GM12878 (cell line): ENCODE measurements around the gene WDR19. TPM values are rescaled to one million over a fixed set of nuclear protein-coding genes. Genes with fewer than 3 reads are reported as not detected.

Source experiments
- ATAC-seq: fragments of 200-7000 bp; cut with Tn5 transposase; 3 replicates; pipeline ENCODE4 v1.9.1; 2020; ENCODE audit warnings: mild to moderate bottlenecking, moderate library complexity
- BruUV-seq: library from RNA; stranded (reverse); fragments of 400-500 nt; replicated peaks from 2 replicates; lab custom pipeline; 2021; lab: Mats Ljungman, UMichigan
- CTCF ChIA-PET: fragments of 300-600 bp; sonication (Branson Sonifier 250); formaldehyde crosslinking; extraction: SDS; loops from one replicate; lab custom pipeline; 2021; ENCODE audit warnings: inconsistent platforms; lab: Yijun Ruan, JAX
- POLR2A ChIA-PET: fragments of 350-600 bp; formaldehyde crosslinking; extraction: SDS; loops from one replicate; lab custom pipeline; 2021; ENCODE audit warnings: inconsistent platforms; lab: Charles Lee
- RAD21 ChIA-PET: fragments of 300-600 bp; sonication (Branson Sonifier 250); formaldehyde crosslinking; loops from one replicate; lab custom pipeline; 2023; ENCODE audit warnings: antibody characterized with exemption; ENCODE audit not compliant: unreplicated experiment; lab: Charles Lee
- SMC1A ChIA-PET: fragments of 300-600 bp; sonication (Branson Sonifier 250); formaldehyde crosslinking; loops from one replicate; lab custom pipeline; 2023; ENCODE audit not compliant: unreplicated experiment, uncharacterized antibody; lab: Charles Lee
- DNase-seq: peaks from one replicate; pipeline ENCODE4 v3.0.0-alpha.2; 2011; ENCODE audit warnings: low read depth, low spot score
- FAIRE-seq: peaks from 3 replicates; lab custom pipeline; 2011; peaks lifted over from hg19 to GRCh38; lab: Jason Lieb, UNC
- H2AFZ ChIP-seq: 2 replicates; pipeline ENCODE4 v1.6.0; 2011; ENCODE audit warnings: low read depth, low read length, control low read depth; ENCODE audit not compliant: control insufficient read depth
- H3K27ac ChIP-seq: 2 replicates; pipeline ENCODE4 v1.5.1; 2011; ENCODE audit warnings: control low read depth; ENCODE audit not compliant: control insufficient read depth, insufficient read depth
- H3K27me3 ChIP-seq, 2 experiments: replicated peaks in 1 of 2; 2 replicates each; pipeline versions ENCODE4 v1.6.0 to v1.6.1; 2011; ENCODE audit warnings: low read length in 1 of 2; ENCODE audit not compliant: control insufficient read depth in 2 of 2, insufficient read depth in 2 of 2
- H3K36me3 ChIP-seq, 2 experiments: 2 replicates each; pipeline ENCODE4 v1.5.1; 2011; ENCODE audit warnings: low read length in 1 of 2; ENCODE audit not compliant: control insufficient read depth in 2 of 2, insufficient read depth in 2 of 2
- H3K4me1 ChIP-seq: 2 replicates; pipeline ENCODE4 v1.6.1; 2011; ENCODE audit warnings: mild to moderate bottlenecking, low read length, moderate library complexity, mixed read lengths; ENCODE audit not compliant: control insufficient read depth, insufficient read depth
- H3K4me2 ChIP-seq: 2 replicates; pipeline ENCODE4 v1.6.0; 2011; ENCODE audit warnings: control low read depth; ENCODE audit not compliant: control insufficient read depth, insufficient read depth
- H3K4me3 ChIP-seq: fragments of 200-600 bp; sonication (generic); 2 replicates; pipeline ENCODE4 v1.5.1; 2016
- H3K79me2 ChIP-seq: 2 replicates; pipeline ENCODE4 v1.6.0; 2011; ENCODE audit warnings: low read length; ENCODE audit not compliant: control insufficient read depth, insufficient read depth
- H3K9ac ChIP-seq: 2 replicates; pipeline ENCODE4 v1.8.0; 2011; ENCODE audit warnings: low read length, control low read depth, mixed read lengths; ENCODE audit not compliant: control insufficient read depth, insufficient read depth
- H3K9me3 ChIP-seq: replicated peaks from 3 replicates; pipeline ENCODE4 v1.5.1; 2011; ENCODE audit warnings: mild to moderate bottlenecking, low read length; ENCODE audit not compliant: control insufficient read depth, insufficient read depth
- H4K20me1 ChIP-seq: 2 replicates; pipeline ENCODE4 v1.6.0; 2011; ENCODE audit not compliant: control insufficient read depth, insufficient read depth
- CBX5 ChIP-seq: sonication (generic); IDR thresholded peaks from 2 replicates; pipeline ENCODE4 v1.6.1; 2016; ENCODE audit warnings: low read depth, moderate library complexity, mild to moderate bottlenecking, inconsistent platforms
- CHD4 ChIP-seq: fragments of 200-600 bp; sonication (generic); IDR thresholded peaks from 2 replicates; pipeline ENCODE4 v1.6.1; 2016; ENCODE audit warnings: mild to moderate bottlenecking
- ESRRA ChIP-seq: IDR thresholded peaks from 2 replicates; pipeline ENCODE4 v1.6.1; 2012; ENCODE audit warnings: mild to moderate bottlenecking, low read length, improper control_type of control experiment
- FOXM1 ChIP-seq: IDR thresholded peaks from 2 replicates; pipeline ENCODE4 v1.6.1; 2012; ENCODE audit warnings: low read depth, mild to moderate bottlenecking, inconsistent platforms, low read length, moderate library complexity
- JUND ChIP-seq: IDR thresholded peaks from 2 replicates; pipeline ENCODE4 v1.6.1; 2012; ENCODE audit warnings: low read depth, mild to moderate bottlenecking, low read length, improper control_type of control experiment, moderate library complexity
- NR2C1 ChIP-seq: fragments of 450-650 bp; IDR thresholded peaks from 2 replicates; pipeline ENCODE4 v1.6.1; 2017; ENCODE audit warnings: antibody characterized with exemption, mild to moderate bottlenecking, moderate library complexity
- PAX5 ChIP-seq: IDR thresholded peaks from 2 replicates; pipeline ENCODE4 v1.6.1; 2011; ENCODE audit warnings: low read depth, low read length, borderline replicate concordance
- REST ChIP-seq: IDR thresholded peaks from 2 replicates; pipeline ENCODE4 v1.6.1; 2012; ENCODE audit warnings: mild to moderate bottlenecking, low read depth, low read length
- WRNIP1 ChIP-seq: IDR thresholded peaks from 2 replicates; pipeline ENCODE4 v1.6.1; 2011; ENCODE audit warnings: low read depth, low read length, improper control_type of control experiment, borderline replicate concordance
- YBX1 ChIP-seq: fragments of 450-650 bp; IDR thresholded peaks from 2 replicates; pipeline ENCODE4 v1.6.1; 2016; ENCODE audit warnings: antibody characterized with exemption
- WGBS: methylation state at CpG from one replicate; pipeline ENCODE4 v1.1.6; 2016; ENCODE audit warnings: low lambda C conversion rate; ENCODE audit not compliant: insufficient replicate concordance, insufficient coverage; ENCODE audit errors: missing lambda C conversion rate; 5-methylcytosine and 5-hydroxymethylcytosine counted together
- in situ Hi-C: fragments of 300-500 bp; cut with MboI; formaldehyde crosslinking; loops from 9 replicates; pipeline ENCODE4 v1.14.3; 2018; ENCODE audit warnings: mixed read lengths
- intact Hi-C: fragments of 100-400 bp; cut with micrococcal nuclease; formaldehyde crosslinking; loops from one replicate; pipeline ENCODE4 v1.14.2; 2022; ENCODE audit not compliant: unreplicated experiment
- polyA plus RNA-seq, 11 experiments: library from polyadenylated mRNA; depleted of rRNA in 4 of 11; unstranded in 6 of 11; stranded (reverse) in 5 of 11; fragments of >200 nt; fragmentation: Nextera tagmentation in 4 of 11; fragmentation: Illumina TruSeq in 1 of 11; extraction: Ambion mirVana in 4 of 11; extraction: Trizol in 1 of 11; gene quantifications; 1 replicate in 1 of 11; 2 replicates in 10 of 11; pipeline versions ENCODE4 v1.2.1 to v1.2.3, GENCODE V29; 2011 to 2016; ENCODE audit warnings: inconsistent platforms in 2 of 11, missing spikeins in 2 of 11, low read depth in 1 of 11
- total RNA-seq, 4 experiments: library from RNA; depleted of rRNA in 3 of 4; stranded (reverse); fragments of >200 nt in 3 of 4; fragmentation: Illumina TruSeq in 1 of 4; extraction: Trizol in 1 of 4; gene quantifications; 2 replicates each; pipeline versions ENCODE4 v1.2.1 to v1.2.3, GENCODE V29; 2013 to 2021
- TF ChIP-seq, protein P1 (sequence below): fragments of 450-650 bp; IDR thresholded peaks from 2 replicates; pipeline ENCODE4 v1.6.1; 2016; ENCODE audit warnings: mild to moderate bottlenecking, moderate library complexity, borderline replicate concordance
- TF ChIP-seq, protein P2 (sequence below): fragments of 450-650 bp; IDR thresholded peaks from 2 replicates; pipeline ENCODE4 v1.6.1; 2016; ENCODE audit warnings: mild to moderate bottlenecking

Gene WDR19
- total and polyA plus RNA-seq, 10 of the 15 experiments (the other 5 are each of a cell fraction or from before 2014, with no cell fraction given), result 3.5 to 15.4 (median 7.3) TPM

- DNase-seq (no peak), FAIRE-seq (no peak), ATAC-seq (no peak)
- no peaks in the 10 kb centered on the region for H3K9me3 ChIP-seq
- no peak overlapping the region for H3K9ac ChIP-seq
- H3K27me3 ChIP-seq, result no peaks in the 10 kb centered on the region
- no TSS peak for BruUV-seq
- intact Hi-C loops, result no loop called here
- ChIA-PET CTCF (interaction anchor here (0.9 kb wide), 1 partner anchor 13 kb away, joined by 3 read pairs; no protein-coding TSS in a partner anchor), SMC1A (interaction anchor here (0.9 kb wide), 1 partner anchor 26 kb away, joined by 3 read pairs; no protein-coding TSS in a partner anchor), POLR2A (interaction anchor here (0.6 to 0.7 kb wide), 2 partner anchors 15 to 1248 kb away, joined by 5 to 6 read pairs; no protein-coding TSS in a partner anchor), RAD21 (no interaction called here)
- no peaks in the 10 kb centered on the region for H4K20me1 ChIP-seq
- no peak overlapping the region for H2AFZ ChIP-seq
- no peaks in the 10 kb centered on the region for H3K4me1 ChIP-seq
- H3K27ac ChIP-seq, result no peak overlapping the region
- no peaks in the 10 kb centered on the region for H3K79me2 ChIP-seq
- H3K4me2 ChIP-seq, result no peak overlapping the region
- H3K4me3 ChIP-seq, result no peak overlapping the region
- 100% methylated on average over 3 of the region's 3 CpGs for WGBS
- in situ Hi-C loops, result no loop called here
- TF ChIP-seq, protein P1, sequence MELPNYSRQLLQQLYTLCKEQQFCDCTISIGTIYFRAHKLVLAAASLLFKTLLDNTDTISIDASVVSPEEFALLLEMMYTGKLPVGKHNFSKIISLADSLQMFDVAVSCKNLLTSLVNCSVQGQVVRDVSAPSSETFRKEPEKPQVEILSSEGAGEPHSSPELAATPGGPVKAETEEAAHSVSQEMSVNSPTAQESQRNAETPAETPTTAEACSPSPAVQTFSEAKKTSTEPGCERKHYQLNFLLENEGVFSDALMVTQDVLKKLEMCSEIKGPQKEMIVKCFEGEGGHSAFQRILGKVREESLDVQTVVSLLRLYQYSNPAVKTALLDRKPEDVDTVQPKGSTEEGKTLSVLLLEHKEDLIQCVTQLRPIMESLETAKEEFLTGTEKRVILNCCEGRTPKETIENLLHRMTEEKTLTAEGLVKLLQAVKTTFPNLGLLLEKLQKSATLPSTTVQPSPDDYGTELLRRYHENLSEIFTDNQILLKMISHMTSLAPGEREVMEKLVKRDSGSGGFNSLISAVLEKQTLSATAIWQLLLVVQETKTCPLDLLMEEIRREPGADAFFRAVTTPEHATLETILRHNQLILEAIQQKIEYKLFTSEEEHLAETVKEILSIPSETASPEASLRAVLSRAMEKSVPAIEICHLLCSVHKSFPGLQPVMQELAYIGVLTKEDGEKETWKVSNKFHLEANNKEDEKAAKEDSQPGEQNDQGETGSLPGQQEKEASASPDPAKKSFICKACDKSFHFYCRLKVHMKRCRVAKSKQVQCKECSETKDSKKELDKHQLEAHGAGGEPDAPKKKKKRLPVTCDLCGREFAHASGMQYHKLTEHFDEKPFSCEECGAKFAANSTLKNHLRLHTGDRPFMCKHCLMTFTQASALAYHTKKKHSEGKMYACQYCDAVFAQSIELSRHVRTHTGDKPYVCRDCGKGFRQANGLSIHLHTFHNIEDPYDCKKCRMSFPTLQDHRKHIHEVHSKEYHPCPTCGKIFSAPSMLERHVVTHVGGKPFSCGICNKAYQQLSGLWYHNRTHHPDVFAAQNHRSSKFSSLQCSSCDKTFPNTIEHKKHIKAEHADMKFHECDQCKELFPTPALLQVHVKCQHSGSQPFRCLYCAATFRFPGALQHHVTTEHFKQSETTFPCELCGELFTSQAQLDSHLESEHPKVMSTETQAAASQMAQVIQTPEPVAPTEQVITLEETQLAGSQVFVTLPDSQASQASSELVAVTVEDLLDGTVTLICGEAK, result no peak
- TF ChIP-seq NR2C1 (no peak), REST (no peak), JUND (no peak), FOXM1 (no peak), YBX1 (no peak), ESRRA (no peak), WRNIP1 (no peak), PAX5 (no peak), CBX5 (no peak), CHD4 (no peak)
- TF ChIP-seq, protein P2, sequence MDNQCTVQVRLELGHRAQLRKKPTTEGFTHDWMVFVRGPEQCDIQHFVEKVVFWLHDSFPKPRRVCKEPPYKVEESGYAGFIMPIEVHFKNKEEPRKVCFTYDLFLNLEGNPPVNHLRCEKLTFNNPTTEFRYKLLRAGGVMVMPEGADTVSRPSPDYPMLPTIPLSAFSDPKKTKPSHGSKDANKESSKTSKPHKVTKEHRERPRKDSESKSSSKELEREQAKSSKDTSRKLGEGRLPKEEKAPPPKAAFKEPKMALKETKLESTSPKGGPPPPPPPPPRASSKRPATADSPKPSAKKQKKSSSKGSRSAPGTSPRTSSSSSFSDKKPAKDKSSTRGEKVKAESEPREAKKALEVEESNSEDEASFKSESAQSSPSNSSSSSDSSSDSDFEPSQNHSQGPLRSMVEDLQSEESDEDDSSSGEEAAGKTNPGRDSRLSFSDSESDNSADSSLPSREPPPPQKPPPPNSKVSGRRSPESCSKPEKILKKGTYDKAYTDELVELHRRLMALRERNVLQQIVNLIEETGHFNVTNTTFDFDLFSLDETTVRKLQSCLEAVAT, result no peak
- TF ChIP-seq, all 136 proteins: peak for 0
- no peaks in the 10 kb centered on the region; a peak in 1 of 4 replicates for H3K36me3 ChIP-seq
These were observed 49.3 kb downstream of the WDR19 start for GRCh38 chr4:39231660-39232059.
